HEK293 (cell line): ENCODE measurements around the gene TRAPPC6A.

ENCODE experiments used
- HOXC10 ChIP-seq: sonication (generic); formaldehyde crosslinking; IDR thresholded peaks from 2 replicates; pipeline ENCODE4 v1.8.1; 2023; ENCODE audit warnings: mild to moderate bottlenecking, missing genetic modification reagents
- KLF16 ChIP-seq: fragments of 450-650 bp; formaldehyde crosslinking; IDR thresholded peaks from 2 replicates; pipeline ENCODE4 v1.5.1; 2017; ENCODE audit warnings: missing biosample characterization, missing genetic modification characterization
- SCRT1 ChIP-seq: fragments of 450-650 bp; formaldehyde crosslinking; IDR thresholded peaks from 2 replicates; pipeline ENCODE4 v1.5.1; 2016; ENCODE audit warnings: missing biosample characterization, missing genetic modification characterization, borderline replicate concordance
- TCF7L2 ChIP-seq: IDR thresholded peaks from 2 replicates; pipeline ENCODE4 v1.6.1; 2011; ENCODE audit warnings: low read depth, mild to moderate bottlenecking, inconsistent platforms, low read length, moderate library complexity, borderline replicate concordance
- TRIM28 ChIP-seq: IDR thresholded peaks from 2 replicates; pipeline ENCODE4 v1.6.1; 2011; ENCODE audit warnings: low read length, control low read depth, borderline replicate concordance
- ZBTB7A ChIP-seq: fragments of 450-650 bp; formaldehyde crosslinking; IDR thresholded peaks from 2 replicates; pipeline ENCODE4 v1.5.1; 2016; ENCODE audit warnings: low read depth, missing biosample characterization, missing genetic modification characterization
- ZIC2 ChIP-seq: fragments of 450-650 bp; formaldehyde crosslinking; IDR thresholded peaks from 2 replicates; pipeline ENCODE4 v1.5.1; 2016; ENCODE audit warnings: missing biosample characterization, missing genetic modification characterization
- ZNF19 ChIP-seq: fragments of 450-650 bp; formaldehyde crosslinking; IDR thresholded peaks from 2 replicates; pipeline ENCODE4; 2016; ENCODE audit warnings: missing biosample characterization, missing genetic modification characterization, low read depth
- ZNF266 ChIP-seq: fragments of 450-650 bp; formaldehyde crosslinking; IDR thresholded peaks from 2 replicates; pipeline ENCODE4 v1.5.1; 2016; ENCODE audit warnings: missing biosample characterization, missing genetic modification characterization, low read depth
- ZNF335 ChIP-seq: fragments of 450-650 bp; formaldehyde crosslinking; conservative IDR thresholded peaks from 2 replicates; pipeline ENCODE4 v1.5.1; 2016; ENCODE audit warnings: missing biosample characterization, missing genetic modification characterization
- ZNF391 ChIP-seq: fragments of 450-650 bp; formaldehyde crosslinking; IDR thresholded peaks from 2 replicates; pipeline ENCODE4 v1.5.1; 2016; ENCODE audit warnings: low read depth, missing biosample characterization, missing genetic modification characterization, borderline replicate concordance
- ZNF514 ChIP-seq: fragments of 450-650 bp; formaldehyde crosslinking; IDR thresholded peaks from 2 replicates; pipeline ENCODE4 v1.5.1; 2016; ENCODE audit warnings: missing biosample characterization, missing genetic modification characterization
- ZNF521 ChIP-seq: fragments of 450-650 bp; formaldehyde crosslinking; IDR thresholded peaks from 2 replicates; pipeline ENCODE4 v1.5.1; 2017; ENCODE audit warnings: missing biosample characterization, mild to moderate bottlenecking, missing genetic modification characterization
- ZNF610 ChIP-seq: fragments of 450-650 bp; formaldehyde crosslinking; IDR thresholded peaks from 2 replicates; pipeline ENCODE4 v1.5.1; 2016; ENCODE audit warnings: missing biosample characterization, missing genetic modification characterization, borderline replicate concordance
- ZNF626 ChIP-seq: fragments of 450-650 bp; sonication (Bioruptor Pico); formaldehyde crosslinking; IDR thresholded peaks from 2 replicates; pipeline ENCODE4 v1.5.1; 2018; ENCODE audit warnings: missing biosample characterization, missing genetic modification characterization, inconsistent platforms
- TF ChIP-seq, protein P1 (sequence below): fragments of 450-650 bp; formaldehyde crosslinking; IDR thresholded peaks from 2 replicates; pipeline ENCODE4 v1.5.1; 2017; ENCODE audit warnings: missing biosample characterization, missing genetic modification characterization
- TF ChIP-seq, protein P2 (sequence below): fragments of 450-650 bp; formaldehyde crosslinking; IDR thresholded peaks from 2 replicates; pipeline ENCODE4 v1.5.1; 2016; ENCODE audit warnings: missing biosample characterization, missing genetic modification characterization
- TF ChIP-seq, protein P3 (sequence below): fragments of 450-650 bp; formaldehyde crosslinking; optimal IDR thresholded peaks from 2 replicates; pipeline ENCODE3; 2016; ENCODE audit warnings: missing biosample characterization, mild to moderate bottlenecking, missing genetic modification characterization
- TF ChIP-seq, protein P4 (sequence below): fragments of 450-650 bp; formaldehyde crosslinking; IDR thresholded peaks from 2 replicates; pipeline ENCODE4 v1.5.1; 2016; ENCODE audit warnings: missing biosample characterization, missing genetic modification characterization, borderline replicate concordance
- TF ChIP-seq, protein P5 (sequence below): fragments of 450-650 bp; formaldehyde crosslinking; IDR thresholded peaks from 2 replicates; pipeline ENCODE4 v1.5.1; 2016; ENCODE audit warnings: missing biosample characterization, missing genetic modification characterization
- TF ChIP-seq, protein P6 (sequence below): fragments of 450-650 bp; formaldehyde crosslinking; IDR thresholded peaks from 2 replicates; pipeline ENCODE4 v1.5.1; 2016; ENCODE audit warnings: missing biosample characterization, missing genetic modification characterization
- TF ChIP-seq, protein P7 (sequence below): fragments of 450-650 bp; formaldehyde crosslinking; IDR thresholded peaks from 2 replicates; pipeline ENCODE4 v1.5.1; 2016; ENCODE audit warnings: missing biosample characterization, missing genetic modification characterization
- TF ChIP-seq, protein P8 (sequence below): fragments of 450-650 bp; formaldehyde crosslinking; IDR thresholded peaks from 2 replicates; pipeline ENCODE4 v1.5.1; 2017; ENCODE audit warnings: missing biosample characterization, missing genetic modification characterization

The TRAPPC6A gene

DNA sequence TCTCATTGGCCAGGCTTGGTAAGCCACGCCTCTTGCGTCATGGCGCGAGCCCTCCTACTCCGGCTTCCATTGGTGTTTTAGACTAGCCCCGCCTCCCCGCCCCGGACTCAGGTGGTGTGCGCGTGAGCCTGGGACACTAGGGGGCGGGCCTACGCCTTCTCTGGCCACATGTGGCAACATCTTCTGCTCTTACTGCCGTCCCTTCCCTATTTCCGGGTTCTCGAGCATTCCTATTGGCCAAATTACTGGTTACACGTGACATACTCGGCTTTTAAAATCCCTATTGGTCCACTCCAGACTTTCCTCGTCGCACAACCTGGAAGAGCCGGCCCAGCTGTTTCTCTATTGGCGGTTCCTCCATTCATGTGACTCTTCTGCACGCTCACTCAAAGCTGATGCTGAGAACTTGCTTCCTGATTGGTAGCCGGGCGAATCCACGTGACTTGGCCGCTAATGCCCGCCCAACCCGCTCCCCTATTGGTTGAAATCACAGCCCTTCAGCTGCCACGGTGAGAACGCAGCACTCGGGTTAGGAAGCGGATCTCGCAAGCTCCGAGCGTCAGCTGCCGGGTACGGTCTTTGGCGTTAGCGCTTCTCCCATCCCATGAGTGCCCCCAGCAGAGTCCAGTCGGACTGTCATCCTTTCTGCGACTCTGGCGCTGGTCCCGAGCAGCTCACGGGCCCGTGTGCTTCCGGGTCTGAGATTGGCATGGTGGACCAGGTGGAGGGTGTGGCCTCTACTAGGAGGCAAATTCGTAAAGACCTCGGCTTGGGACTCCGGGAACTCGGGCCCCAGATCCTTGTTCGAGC is 430 bp upstream of the TRAPPC6A start, which contains the start of gene BLOC1S3 (continued):
- TF ChIP-seq, protein P1, sequence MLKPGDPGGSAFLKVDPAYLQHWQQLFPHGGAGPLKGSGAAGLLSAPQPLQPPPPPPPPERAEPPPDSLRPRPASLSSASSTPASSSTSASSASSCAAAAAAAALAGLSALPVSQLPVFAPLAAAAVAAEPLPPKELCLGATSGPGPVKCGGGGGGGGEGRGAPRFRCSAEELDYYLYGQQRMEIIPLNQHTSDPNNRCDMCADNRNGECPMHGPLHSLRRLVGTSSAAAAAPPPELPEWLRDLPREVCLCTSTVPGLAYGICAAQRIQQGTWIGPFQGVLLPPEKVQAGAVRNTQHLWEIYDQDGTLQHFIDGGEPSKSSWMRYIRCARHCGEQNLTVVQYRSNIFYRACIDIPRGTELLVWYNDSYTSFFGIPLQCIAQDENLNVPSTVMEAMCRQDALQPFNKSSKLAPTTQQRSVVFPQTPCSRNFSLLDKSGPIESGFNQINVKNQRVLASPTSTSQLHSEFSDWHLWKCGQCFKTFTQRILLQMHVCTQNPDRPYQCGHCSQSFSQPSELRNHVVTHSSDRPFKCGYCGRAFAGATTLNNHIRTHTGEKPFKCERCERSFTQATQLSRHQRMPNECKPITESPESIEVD (tag by site-specific recombination) = no peak
- TF ChIP-seq, protein P2, sequence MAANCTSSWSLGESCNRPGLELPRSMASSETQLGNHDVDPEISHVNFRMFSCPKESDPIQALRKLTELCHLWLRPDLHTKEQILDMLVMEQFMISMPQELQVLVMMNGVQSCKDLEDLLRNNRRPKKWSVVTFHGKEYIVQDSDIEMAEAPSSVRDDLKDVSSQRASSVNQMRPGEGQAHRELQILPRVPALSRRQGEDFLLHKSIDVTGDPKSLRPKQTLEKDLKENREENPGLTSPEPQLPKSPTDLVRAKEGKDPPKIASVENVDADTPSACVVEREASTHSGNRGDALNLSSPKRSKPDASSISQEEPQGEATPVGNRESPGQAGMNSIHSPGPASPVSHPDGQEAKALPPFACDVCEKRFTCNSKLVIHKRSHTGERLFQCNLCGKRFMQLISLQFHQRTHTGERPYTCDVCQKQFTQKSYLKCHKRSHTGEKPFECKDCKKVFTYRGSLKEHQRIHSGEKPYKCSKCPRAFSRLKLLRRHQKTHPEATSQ (tag by site-specific recombination) = no peak
- TF ChIP-seq ZNF19 = no peak
- no peak for TF ChIP-seq ZNF335 (tag by site-specific recombination)
- no peak for TF ChIP-seq SCRT1 (tag by site-specific recombination)
- TF ChIP-seq, protein P3, sequence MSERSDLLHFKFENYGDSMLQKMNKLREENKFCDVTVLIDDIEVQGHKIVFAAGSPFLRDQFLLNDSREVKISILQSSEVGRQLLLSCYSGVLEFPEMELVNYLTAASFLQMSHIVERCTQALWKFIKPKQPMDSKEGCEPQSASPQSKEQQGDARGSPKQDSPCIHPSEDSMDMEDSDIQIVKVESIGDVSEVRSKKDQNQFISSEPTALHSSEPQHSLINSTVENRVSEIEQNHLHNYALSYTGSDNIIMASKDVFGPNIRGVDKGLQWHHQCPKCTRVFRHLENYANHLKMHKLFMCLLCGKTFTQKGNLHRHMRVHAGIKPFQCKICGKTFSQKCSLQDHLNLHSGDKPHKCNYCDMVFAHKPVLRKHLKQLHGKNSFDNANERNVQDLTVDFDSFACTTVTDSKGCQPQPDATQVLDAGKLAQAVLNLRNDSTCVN (tag by site-specific recombination) = peak; percentile 59
- TF ChIP-seq HOXC10 (CRISPR knock-in tag) = no peak
- TF ChIP-seq ZNF610 = no peak
- TF ChIP-seq, protein P4, sequence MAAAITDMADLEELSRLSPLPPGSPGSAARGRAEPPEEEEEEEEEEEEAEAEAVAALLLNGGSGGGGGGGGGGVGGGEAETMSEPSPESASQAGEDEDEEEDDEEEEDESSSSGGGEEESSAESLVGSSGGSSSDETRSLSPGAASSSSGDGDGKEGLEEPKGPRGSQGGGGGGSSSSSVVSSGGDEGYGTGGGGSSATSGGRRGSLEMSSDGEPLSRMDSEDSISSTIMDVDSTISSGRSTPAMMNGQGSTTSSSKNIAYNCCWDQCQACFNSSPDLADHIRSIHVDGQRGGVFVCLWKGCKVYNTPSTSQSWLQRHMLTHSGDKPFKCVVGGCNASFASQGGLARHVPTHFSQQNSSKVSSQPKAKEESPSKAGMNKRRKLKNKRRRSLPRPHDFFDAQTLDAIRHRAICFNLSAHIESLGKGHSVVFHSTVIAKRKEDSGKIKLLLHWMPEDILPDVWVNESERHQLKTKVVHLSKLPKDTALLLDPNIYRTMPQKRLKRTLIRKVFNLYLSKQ = no peak
- TF ChIP-seq, protein P5, sequence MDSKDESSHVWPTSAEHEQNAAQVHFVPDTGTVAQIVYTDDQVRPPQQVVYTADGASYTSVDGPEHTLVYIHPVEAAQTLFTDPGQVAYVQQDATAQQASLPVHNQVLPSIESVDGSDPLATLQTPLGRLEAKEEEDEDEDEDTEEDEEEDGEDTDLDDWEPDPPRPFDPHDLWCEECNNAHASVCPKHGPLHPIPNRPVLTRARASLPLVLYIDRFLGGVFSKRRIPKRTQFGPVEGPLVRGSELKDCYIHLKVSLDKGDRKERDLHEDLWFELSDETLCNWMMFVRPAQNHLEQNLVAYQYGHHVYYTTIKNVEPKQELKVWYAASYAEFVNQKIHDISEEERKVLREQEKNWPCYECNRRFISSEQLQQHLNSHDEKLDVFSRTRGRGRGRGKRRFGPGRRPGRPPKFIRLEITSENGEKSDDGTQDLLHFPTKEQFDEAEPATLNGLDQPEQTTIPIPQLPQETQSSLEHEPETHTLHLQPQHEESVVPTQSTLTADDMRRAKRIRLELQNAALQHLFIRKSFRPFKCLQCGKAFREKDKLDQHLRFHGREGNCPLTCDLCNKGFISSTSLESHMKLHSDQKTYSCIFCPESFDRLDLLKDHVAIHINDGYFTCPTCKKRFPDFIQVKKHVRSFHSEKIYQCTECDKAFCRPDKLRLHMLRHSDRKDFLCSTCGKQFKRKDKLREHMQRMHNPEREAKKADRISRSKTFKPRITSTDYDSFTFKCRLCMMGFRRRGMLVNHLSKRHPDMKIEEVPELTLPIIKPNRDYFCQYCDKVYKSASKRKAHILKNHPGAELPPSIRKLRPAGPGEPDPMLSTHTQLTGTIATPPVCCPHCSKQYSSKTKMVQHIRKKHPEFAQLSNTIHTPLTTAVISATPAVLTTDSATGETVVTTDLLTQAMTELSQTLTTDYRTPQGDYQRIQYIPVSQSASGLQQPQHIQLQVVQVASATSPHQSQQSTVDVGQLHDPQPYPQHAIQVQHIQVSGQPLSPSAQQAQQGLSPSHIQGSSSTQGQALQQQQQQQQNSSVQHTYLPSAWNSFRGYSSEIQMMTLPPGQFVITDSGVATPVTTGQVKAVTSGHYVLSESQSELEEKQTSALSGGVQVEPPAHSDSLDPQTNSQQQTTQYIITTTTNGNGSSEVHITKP = no peak
- TF ChIP-seq TCF7L2 = no peak
- TF ChIP-seq ZNF514 (tag by site-specific recombination) = no peak
- no peak for TF ChIP-seq ZIC2 (tag by site-specific recombination)
- TF ChIP-seq ZBTB7A (tag by site-specific recombination) = no peak
- TF ChIP-seq, protein P6, sequence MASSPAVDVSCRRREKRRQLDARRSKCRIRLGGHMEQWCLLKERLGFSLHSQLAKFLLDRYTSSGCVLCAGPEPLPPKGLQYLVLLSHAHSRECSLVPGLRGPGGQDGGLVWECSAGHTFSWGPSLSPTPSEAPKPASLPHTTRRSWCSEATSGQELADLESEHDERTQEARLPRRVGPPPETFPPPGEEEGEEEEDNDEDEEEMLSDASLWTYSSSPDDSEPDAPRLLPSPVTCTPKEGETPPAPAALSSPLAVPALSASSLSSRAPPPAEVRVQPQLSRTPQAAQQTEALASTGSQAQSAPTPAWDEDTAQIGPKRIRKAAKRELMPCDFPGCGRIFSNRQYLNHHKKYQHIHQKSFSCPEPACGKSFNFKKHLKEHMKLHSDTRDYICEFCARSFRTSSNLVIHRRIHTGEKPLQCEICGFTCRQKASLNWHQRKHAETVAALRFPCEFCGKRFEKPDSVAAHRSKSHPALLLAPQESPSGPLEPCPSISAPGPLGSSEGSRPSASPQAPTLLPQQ (tag by site-specific recombination) = no peak
- TF ChIP-seq, protein P7, sequence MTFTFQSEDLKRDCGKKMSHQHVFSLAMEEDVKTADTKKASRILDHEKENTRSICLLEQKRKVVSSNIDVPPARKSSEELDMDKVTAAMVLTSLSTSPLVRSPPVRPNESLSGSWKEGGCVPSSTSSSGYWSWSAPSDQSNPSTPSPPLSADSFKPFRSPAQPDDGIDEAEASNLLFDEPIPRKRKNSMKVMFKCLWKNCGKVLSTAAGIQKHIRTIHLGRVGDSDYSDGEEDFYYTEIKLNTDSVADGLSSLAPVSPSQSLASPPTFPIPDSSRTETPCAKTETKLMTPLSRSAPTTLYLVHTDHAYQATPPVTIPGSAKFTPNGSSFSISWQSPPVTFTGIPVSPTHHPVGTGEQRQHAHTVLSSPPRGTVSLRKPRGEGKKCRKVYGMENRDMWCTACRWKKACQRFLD (tag by site-specific recombination) = no peak
- no peak for TF ChIP-seq TRIM28
- no peak for TF ChIP-seq ZNF521
- no peak for TF ChIP-seq ZNF626
- TF ChIP-seq, protein P8, sequence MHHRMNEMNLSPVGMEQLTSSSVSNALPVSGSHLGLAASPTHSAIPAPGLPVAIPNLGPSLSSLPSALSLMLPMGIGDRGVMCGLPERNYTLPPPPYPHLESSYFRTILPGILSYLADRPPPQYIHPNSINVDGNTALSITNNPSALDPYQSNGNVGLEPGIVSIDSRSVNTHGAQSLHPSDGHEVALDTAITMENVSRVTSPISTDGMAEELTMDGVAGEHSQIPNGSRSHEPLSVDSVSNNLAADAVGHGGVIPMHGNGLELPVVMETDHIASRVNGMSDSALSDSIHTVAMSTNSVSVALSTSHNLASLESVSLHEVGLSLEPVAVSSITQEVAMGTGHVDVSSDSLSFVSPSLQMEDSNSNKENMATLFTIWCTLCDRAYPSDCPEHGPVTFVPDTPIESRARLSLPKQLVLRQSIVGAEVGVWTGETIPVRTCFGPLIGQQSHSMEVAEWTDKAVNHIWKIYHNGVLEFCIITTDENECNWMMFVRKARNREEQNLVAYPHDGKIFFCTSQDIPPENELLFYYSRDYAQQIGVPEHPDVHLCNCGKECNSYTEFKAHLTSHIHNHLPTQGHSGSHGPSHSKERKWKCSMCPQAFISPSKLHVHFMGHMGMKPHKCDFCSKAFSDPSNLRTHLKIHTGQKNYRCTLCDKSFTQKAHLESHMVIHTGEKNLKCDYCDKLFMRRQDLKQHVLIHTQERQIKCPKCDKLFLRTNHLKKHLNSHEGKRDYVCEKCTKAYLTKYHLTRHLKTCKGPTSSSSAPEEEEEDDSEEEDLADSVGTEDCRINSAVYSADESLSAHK (tag by site-specific recombination) = no peak
- peak; percentile 28 for TF ChIP-seq KLF16 (tag by site-specific recombination)
- TF ChIP-seq ZNF391 (tag by site-specific recombination) = no peak
- TF ChIP-seq ZNF266 = no peak
